Upper lobe of right lung (tissue), 1 donor: ENCODE data around the gene ST8SIA6. TPM values are rescaled to one million over a fixed set of nuclear protein-coding genes. Genes with fewer than 3 reads are reported as not detected.

Experiments used
- ATAC-seq: fragments of 200-7000 bp; cut with Tn5 transposase; one replicate; pipeline ENCODE4 v1.9.1; 2020; ENCODE audit warnings: mild to moderate bottlenecking, moderate library complexity
- DNase-seq: peaks from one replicate; pipeline ENCODE4 v3.0.0-alpha.2; 2020
- H3K27ac ChIP-seq: fragments of 200-600 bp; one replicate; pipeline ENCODE4 v1.8.0; 2022
- H3K27me3 ChIP-seq: fragments of 200-600 bp; one replicate; pipeline ENCODE4 v1.8.0; 2022; ENCODE audit warnings: mild to moderate bottlenecking
- H3K36me3 ChIP-seq: fragments of 200-600 bp; one replicate; pipeline ENCODE4 v1.8.0; 2022
- H3K4me1 ChIP-seq: fragments of 200-600 bp; one replicate; pipeline ENCODE4 v1.8.0; 2022
- H3K4me3 ChIP-seq: fragments of 200-600 bp; one replicate; pipeline ENCODE4 v1.8.0; 2022; ENCODE audit warnings: mild to moderate bottlenecking
- H3K9me3 ChIP-seq: fragments of 200-600 bp; one replicate; pipeline ENCODE4 v1.8.0; 2022
- intact Hi-C: fragments of 100-400 bp; cut with DNase I; formaldehyde crosslinking; loops from one replicate; pipeline ENCODE4 v1.11.0; 2022
- total RNA-seq: library from RNA; stranded (reverse); fragmentation: NEBNext Ultra II Directional; extraction: Animal tissue kit (Norgen Biotek cat#: 25700); gene quantifications from one replicate; pipeline ENCODE4 v1.2.1, GENCODE V29; 2021
- TF ChIP-seq, protein P1 (sequence below): fragments of 200-600 bp; IDR thresholded peaks from one replicate; pipeline ENCODE4 v1.8.0; 2022; ENCODE audit warnings: antibody characterized with exemption
- donor health status: DM: no; HTN: yes; CAD: no; lungs with severe emphysema.

Gene ST8SIA6
- total RNA-seq, 1 donor from 2014 or later = 13.9 TPM

GRCh38 chr10:17474595-17475323 lies 20.4 kb upstream of the ST8SIA6 start:
- intact Hi-C loops = no loop called here
- no peak for ATAC-seq
- TF ChIP-seq, protein P1, sequence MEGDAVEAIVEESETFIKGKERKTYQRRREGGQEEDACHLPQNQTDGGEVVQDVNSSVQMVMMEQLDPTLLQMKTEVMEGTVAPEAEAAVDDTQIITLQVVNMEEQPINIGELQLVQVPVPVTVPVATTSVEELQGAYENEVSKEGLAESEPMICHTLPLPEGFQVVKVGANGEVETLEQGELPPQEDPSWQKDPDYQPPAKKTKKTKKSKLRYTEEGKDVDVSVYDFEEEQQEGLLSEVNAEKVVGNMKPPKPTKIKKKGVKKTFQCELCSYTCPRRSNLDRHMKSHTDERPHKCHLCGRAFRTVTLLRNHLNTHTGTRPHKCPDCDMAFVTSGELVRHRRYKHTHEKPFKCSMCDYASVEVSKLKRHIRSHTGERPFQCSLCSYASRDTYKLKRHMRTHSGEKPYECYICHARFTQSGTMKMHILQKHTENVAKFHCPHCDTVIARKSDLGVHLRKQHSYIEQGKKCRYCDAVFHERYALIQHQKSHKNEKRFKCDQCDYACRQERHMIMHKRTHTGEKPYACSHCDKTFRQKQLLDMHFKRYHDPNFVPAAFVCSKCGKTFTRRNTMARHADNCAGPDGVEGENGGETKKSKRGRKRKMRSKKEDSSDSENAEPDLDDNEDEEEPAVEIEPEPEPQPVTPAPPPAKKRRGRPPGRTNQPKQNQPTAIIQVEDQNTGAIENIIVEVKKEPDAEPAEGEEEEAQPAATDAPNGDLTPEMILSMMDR = no peak

GRCh38 chr10:17473228-17473950 lies 19.0 kb upstream of the ST8SIA6 start:
- Histone ChIP-seq H3K36me3 (no peaks in the 10 kb centered on the region), H3K9me3 (no peaks in the 10 kb centered on the region), H3K4me3 (no peak overlapping the region), H3K27me3 (peaks cover 3% of the 10 kb centered on the region), H3K27ac (no peak overlapping the region), H3K4me1 (no peaks in the 10 kb centered on the region)
- TF ChIP-seq, protein P1 = no peak
- ATAC-seq (no peak), DNase-seq (no peak)
- intact Hi-C loops = no loop called here

More at GRCh38 chr10:17474595-17475323, 20.4 kb upstream of the ST8SIA6 start:
- DNase-seq = no peak
- Histone ChIP-seq H3K27ac (no peak overlapping the region), H3K9me3 (no peaks in the 10 kb centered on the region), H3K4me3 (no peak overlapping the region), H3K36me3 (no peaks in the 10 kb centered on the region), H3K27me3 (peaks cover 3% of the 10 kb centered on the region), H3K4me1 (no peaks in the 10 kb centered on the region)

GRCh38 chr10:17472481-17473227 lies 18.3 kb upstream of the ST8SIA6 start:
- ATAC-seq = no peak
- no peaks in the 10 kb centered on the region for H3K9me3 ChIP-seq
- H3K4me1 ChIP-seq = no peaks in the 10 kb centered on the region
- H3K27ac ChIP-seq = no peak overlapping the region
- intact Hi-C loops = no loop called here
- no peak overlapping the region for H3K4me3 ChIP-seq
- DNase-seq = no peak
- H3K36me3 ChIP-seq = no peaks in the 10 kb centered on the region
- H3K27me3 ChIP-seq = peaks cover 3% of the 10 kb centered on the region
- TF ChIP-seq, protein P1 = no peak

GRCh38 chr10:17470246-17470645 lies 15.9 kb upstream of the ST8SIA6 start:
- DNase-seq (no peak), ATAC-seq (no peak)
- TF ChIP-seq, protein P1 = no peak
- no peak overlapping the region for H3K27ac ChIP-seq
- no peak overlapping the region for H3K4me3 ChIP-seq
- H3K36me3 ChIP-seq = no peaks in the 10 kb centered on the region
- H3K4me1 ChIP-seq = no peaks in the 10 kb centered on the region
- no peaks in the 10 kb centered on the region for H3K9me3 ChIP-seq
- peaks cover 3% of the 10 kb centered on the region for H3K27me3 ChIP-seq
- intact Hi-C loops = no loop called here

- TF ChIP-seq, protein P1 = no peak
- Histone ChIP-seq H3K36me3 (no peaks in the 10 kb centered on the region), H3K27ac (no peak overlapping the region)
Observed at GRCh38 chr10:17465328-17466125, 11.1 kb upstream of the ST8SIA6 start.

More at GRCh38 chr10:17465328-17466125, 11.1 kb upstream of the ST8SIA6 start:
- intact Hi-C loops = no loop called here
- Histone ChIP-seq H3K27me3 (peaks cover 1% of the 10 kb centered on the region), H3K9me3 (no peaks in the 10 kb centered on the region), H3K4me3 (no peak overlapping the region), H3K4me1 (no peaks in the 10 kb centered on the region)
- no peak for ATAC-seq
- DNase-seq = no peak
